ENCODE measurements around the gene FHIT.

Gene FHIT

DNA sequence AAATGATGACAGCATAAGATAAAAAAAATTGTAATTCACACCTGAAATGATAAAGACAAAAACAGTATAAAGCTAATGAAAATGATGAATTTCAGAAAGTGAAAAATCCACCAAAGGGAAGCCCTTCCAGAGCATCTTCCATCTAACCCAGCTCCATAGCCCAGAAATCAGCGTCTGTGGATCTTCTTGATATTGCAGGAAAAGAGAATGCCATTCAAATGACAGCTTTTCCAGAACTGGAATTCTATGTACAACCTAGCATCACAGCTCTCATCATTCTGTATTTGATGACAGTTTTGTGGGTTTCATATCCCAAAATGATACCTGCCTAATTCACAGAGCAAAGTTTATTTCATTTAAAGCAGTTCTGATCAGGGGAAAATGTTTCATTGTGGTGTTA lies 267.3 kb downstream of the FHIT start:
- DNase-seq = no peak
- peaks cover 58% of the 10 kb centered on the region for H3K9me3 Mint-ChIP-seq
- no peak overlapping the region for H3K4me3 Mint-ChIP-seq
- no peak overlapping the region for H3K27ac Mint-ChIP-seq
- no peaks in the 10 kb centered on the region for H3K4me1 Mint-ChIP-seq
- TF ChIP-seq, protein P1, sequence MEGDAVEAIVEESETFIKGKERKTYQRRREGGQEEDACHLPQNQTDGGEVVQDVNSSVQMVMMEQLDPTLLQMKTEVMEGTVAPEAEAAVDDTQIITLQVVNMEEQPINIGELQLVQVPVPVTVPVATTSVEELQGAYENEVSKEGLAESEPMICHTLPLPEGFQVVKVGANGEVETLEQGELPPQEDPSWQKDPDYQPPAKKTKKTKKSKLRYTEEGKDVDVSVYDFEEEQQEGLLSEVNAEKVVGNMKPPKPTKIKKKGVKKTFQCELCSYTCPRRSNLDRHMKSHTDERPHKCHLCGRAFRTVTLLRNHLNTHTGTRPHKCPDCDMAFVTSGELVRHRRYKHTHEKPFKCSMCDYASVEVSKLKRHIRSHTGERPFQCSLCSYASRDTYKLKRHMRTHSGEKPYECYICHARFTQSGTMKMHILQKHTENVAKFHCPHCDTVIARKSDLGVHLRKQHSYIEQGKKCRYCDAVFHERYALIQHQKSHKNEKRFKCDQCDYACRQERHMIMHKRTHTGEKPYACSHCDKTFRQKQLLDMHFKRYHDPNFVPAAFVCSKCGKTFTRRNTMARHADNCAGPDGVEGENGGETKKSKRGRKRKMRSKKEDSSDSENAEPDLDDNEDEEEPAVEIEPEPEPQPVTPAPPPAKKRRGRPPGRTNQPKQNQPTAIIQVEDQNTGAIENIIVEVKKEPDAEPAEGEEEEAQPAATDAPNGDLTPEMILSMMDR (IDR thresholded peaks at IDR 0.05) = no peak
- peaks cover 5% of the 10 kb centered on the region for H3K27me3 Mint-ChIP-seq (ENCODE audit: low read depth, poor library complexity)
- peaks cover 22% of the 10 kb centered on the region for H3K36me3 Mint-ChIP-seq (ENCODE audit: low read depth)

DNA sequence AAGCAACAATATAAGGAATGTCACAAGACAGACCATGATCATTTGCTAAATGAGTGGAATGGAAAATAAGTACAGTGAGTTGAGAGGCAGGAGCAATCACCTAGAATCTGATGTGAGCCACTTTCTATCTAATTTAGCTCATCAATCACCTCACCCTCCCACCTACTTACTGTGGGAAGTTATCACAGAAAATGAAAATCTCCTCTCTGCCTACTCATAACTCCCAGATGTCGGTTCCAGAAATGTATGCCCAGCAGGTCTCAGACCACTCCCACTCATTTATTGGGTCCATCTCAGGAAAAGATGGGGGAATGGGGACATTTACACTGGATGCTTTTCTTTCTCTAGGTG lies 270.9 kb downstream of the FHIT start:
- TF ChIP-seq, protein P1 (IDR thresholded peaks at IDR 0.05) = no peak
- Mint-ChIP-seq H3K4me3 (no peak overlapping the region), H3K36me3 (ENCODE audit: low read depth) (peaks cover 10% of the 10 kb centered on the region), H3K9me3 (peaks cover 32% of the 10 kb centered on the region), H3K27me3 (ENCODE audit: low read depth, poor library complexity) (peaks cover 5% of the 10 kb centered on the region), H3K27ac (no peak overlapping the region), H3K4me1 (no peaks in the 10 kb centered on the region)
- no peak for DNase-seq

DNA sequence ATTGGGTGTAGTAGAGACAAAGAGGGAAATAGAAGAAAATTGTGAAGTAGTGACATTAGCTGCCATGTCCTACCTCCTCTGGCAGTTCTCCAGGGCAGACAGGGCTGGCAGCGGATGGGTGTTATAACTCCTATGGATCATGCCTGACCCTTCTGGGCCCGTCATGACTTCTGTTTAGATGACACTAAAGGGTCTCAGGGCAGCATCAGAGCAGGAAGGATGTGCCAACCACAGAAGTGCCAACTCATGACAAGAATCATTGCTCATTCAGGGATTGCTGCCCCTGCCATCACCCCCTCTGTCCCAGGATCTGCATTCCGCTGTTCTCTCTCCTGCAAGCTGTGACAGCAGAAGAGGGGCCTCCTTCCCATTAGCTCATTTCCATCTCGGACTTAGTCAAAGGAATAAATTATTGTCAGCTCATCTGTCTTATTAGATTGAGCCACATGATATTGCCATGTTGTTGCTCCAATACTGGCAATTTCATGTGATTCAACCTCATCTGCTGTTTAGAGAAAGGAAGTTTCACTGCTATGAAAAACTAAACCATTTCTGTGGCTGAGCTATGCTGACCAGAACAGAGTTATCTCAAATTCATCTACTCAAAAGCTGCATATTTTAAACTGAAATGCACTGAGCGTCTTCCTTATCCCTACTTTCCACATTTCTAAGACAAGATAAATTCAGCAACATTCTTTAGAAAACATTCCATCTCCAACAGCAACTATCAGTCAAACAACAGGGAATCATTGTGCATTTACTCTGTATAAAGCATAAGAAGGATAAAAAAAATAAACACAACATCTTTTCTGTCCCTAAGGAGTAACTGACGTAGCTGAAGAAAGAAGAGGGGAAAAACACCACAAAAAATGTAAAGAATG lies 271.6 kb downstream of the FHIT start:
- DNase-seq = no peak
- Mint-ChIP-seq H3K4me3 (no peak overlapping the region), H3K27ac (no peak overlapping the region), H3K36me3 (ENCODE audit: low read depth) (peaks cover 4% of the 10 kb centered on the region), H3K4me1 (no peaks in the 10 kb centered on the region), H3K27me3 (ENCODE audit: low read depth, poor library complexity) (peaks cover 2% of the 10 kb centered on the region), H3K9me3 (peaks cover 25% of the 10 kb centered on the region)
- TF ChIP-seq, protein P1 (IDR thresholded peaks at IDR 0.05) = no peak

DNA sequence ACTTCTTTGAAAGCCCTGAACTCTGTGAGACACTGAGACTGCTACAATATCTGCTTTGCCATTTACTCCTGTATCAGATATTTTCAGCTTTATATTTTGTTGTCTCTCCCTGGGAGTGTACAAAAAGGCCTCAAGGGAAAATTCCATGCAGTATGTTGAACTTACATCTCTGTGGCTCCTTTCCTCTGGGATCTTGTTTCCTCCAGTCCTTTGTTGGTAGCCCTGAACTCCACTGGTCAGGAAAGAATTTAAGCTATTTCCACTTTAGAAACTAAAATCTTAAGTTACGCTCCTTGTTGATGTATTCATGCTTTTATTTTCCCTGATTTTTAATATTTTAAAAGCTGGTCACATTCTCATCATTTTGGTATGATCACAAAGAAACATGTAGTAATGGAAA lies 277.9 kb downstream of the FHIT start:
- Mint-ChIP-seq H3K27ac (no peak overlapping the region), H3K36me3 (ENCODE audit: low read depth) (peaks cover 16% of the 10 kb centered on the region), H3K4me3 (no peak overlapping the region), H3K9me3 (peaks cover 34% of the 10 kb centered on the region), H3K4me1 (no peaks in the 10 kb centered on the region), H3K27me3 (ENCODE audit: low read depth, poor library complexity) (no peaks in the 10 kb centered on the region)
- no peak for DNase-seq
- TF ChIP-seq, protein P1 (IDR thresholded peaks at IDR 0.05) = no peak

- no peak for DNase-seq
- H3K4me3 Mint-ChIP-seq = no peak overlapping the region
- no peak overlapping the region for H3K27ac Mint-ChIP-seq
- H3K4me1 Mint-ChIP-seq = no peaks in the 10 kb centered on the region
- H3K36me3 Mint-ChIP-seq (ENCODE audit: low read depth) = peaks cover 16% of the 10 kb centered on the region
- TF ChIP-seq, protein P1 (IDR thresholded peaks at IDR 0.05) = no peak
- peaks cover 34% of the 10 kb centered on the region for H3K9me3 Mint-ChIP-seq
- H3K27me3 Mint-ChIP-seq (ENCODE audit: low read depth, poor library complexity) = no peaks in the 10 kb centered on the region
Observed at GRCh38 chr3:60972599-60972998, 278.7 kb downstream of the FHIT start.

GRCh38 chr3:60970850-60971249 lies 280.4 kb downstream of the FHIT start:
- Mint-ChIP-seq H3K9me3 (peaks cover 45% of the 10 kb centered on the region), H3K27me3 (ENCODE audit: low read depth, poor library complexity) (no peaks in the 10 kb centered on the region), H3K4me1 (no peaks in the 10 kb centered on the region), H3K36me3 (ENCODE audit: low read depth) (peaks cover 18% of the 10 kb centered on the region), H3K4me3 (no peak overlapping the region), H3K27ac (no peak overlapping the region)
- TF ChIP-seq, protein P1 (IDR thresholded peaks at IDR 0.05) = no peak
- no peak for DNase-seq
